GM21447 (cell line): Measurements from ENCODE around the gene GSDME.
"Not testable (repeated sequence)": the region's sequence is repeated elsewhere in the genome, so short reads cannot be mapped to it uniquely, and the experiment has no call there.

Source experiments
- ATAC-seq: cut with Tn5 transposase; IDR thresholded peaks from one replicate; pipeline ENCODE4 v1.9.1; 2021; ENCODE audit not compliant: unreplicated experiment

Gene GSDME

GRCh38 chr7:24757353-24758275 lies at the start of gene GSDME:
GSDME (minus strand) TSS chr7:24757464; CDS start chr7:24749774, 7,690 bp downstream.
- peak; percentile 45 for ATAC-seq

DNA sequence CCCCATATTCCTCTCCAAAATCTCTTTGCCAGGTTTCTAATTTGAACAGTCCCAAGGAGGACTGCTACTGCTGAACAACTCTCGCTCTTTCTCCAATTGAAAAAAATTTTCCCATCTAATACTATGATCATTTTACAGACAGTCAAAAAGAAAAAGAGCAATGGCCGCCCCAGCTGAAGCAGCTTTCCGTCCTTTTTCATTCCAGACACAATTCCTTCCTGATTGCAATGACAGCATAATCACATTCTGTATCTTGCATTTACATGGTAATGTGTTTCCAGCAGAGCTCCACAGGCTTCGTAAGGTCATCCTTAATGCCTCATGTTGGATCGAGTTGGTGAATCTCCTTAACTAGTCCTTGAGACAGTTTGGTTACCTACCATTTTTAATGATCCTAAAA lies 45.0 kb upstream of the GSDME start:
- no peak for ATAC-seq

DNA sequence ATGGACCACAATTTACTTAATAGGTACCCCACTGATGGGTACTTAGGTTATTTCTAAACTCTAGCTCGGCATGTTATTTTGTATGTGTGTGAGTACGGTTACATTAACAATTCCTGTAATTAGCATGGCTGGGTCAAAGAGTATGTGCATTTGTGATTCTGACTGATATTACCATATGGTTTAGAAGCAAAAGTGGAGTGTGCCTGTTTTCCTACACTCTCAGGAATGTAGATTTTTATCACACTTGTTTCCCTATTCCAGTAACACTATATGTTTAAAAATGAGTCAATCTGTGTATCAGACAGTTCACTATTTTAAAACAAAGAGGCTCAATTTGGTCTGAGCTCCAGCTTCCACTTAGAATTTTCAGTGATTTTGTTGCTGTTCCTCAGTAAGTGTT lies 44.6 kb upstream of the GSDME start:
- ATAC-seq = no peak

GRCh38 chr7:24800667-24801066 lies 43.4 kb upstream of the GSDME start:
- no peak for ATAC-seq

DNA sequence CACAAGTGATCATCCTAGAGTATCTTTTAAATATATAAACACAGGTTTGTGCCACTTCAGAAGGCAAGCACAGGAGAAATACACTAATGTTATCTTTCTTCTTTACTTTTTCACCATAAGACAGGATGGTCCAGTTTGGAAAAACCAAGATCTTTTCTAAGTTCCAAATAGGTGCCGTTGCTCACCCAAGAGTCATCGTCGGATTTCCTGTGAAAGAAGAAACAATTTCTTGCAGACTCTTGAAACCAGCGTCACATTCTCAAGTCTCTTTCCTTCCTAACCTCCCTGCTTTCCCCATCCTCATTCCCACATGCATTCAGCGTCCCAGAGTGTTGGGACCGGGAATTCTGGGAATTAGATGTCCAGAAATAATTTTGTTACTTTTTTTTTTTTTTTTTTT lies 42.8 kb upstream of the GSDME start:
- no peak for ATAC-seq

GRCh38 chr7:24799506-24799905 lies 42.2 kb upstream of the GSDME start:
- no peak for ATAC-seq

DNA sequence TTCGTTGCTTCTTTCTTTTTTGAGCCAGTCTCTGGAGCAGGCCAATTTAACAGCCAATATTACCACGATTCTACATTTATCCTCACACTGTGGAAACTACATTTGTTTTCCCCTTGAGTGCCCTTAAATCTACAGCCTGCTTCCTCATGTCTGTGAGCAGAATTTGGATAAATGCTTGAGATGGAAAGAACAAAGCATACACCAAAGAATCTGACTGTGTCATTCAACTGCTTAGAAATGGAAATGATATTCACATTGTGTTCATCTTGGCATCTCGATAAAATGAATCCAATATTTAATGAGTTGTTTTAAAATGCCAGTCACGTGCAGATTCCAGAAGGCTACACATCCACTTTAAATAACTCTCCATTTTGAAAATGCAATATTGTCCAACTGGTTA lies 41.0 kb upstream of the GSDME start:
- no peak for ATAC-seq

DNA sequence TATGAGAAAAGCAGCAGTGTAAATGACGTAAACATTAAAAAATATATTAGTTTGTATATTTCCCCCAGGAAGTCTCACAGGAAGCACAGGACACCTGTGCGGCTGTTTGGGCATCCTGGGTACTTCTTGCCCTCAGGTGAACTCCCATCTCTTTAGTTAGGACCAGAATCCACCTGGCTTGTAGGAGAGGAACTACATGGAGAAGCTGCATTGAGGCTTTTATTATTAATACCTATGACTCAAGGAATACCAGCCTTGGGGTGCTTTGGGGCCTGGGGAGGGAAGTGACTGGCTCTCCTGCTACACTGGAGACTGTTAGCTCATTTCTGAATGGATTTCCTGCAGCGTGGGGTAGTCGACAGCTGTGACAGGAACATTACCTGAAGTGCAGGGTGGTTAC lies 40.0 kb upstream of the GSDME start:
- no peak for ATAC-seq

- ATAC-seq = no peak
These were observed 38.1 kb upstream of the GSDME start for GRCh38 chr7:24795407-24795767.

GRCh38 chr7:24794751-24795406 lies 37.6 kb upstream of the GSDME start:
- not testable (repeated sequence) for ATAC-seq

DNA sequence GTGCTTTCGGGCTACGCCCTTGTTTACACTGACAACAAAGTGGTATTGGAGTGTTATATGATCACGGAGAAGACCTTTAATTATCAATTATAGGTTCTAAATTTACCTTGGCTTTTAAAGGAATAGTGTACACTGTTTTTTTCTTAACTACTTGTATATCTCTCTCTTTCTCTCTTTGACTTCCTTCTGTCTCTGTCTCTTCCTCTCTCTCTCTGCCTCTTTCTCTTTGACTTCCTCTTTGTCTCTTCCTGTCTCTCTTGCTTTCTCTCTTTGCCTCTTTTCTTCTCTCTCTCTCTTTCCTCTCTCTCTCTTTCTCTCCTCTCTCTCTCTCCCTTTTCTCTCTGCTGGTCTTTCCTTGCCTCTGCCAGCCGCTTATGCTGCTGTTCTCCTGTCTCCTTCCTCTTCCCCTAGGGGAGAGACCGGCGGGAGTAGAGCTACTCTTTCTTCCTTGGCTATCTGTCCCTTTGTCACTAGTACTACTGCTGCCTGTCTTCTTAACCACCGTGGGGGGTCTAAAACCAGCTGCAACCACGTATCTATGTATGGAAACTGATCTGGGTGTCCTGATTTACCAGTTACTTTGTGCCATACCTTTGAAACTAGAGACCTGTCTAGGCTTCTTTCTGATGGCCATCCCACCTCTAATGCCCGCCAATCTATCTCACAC lies 36.9 kb upstream of the GSDME start:
- no peak for ATAC-seq

- no peak for ATAC-seq
These were observed 31.8 kb upstream of the GSDME start for GRCh38 chr7:24788961-24789576.

DNA sequence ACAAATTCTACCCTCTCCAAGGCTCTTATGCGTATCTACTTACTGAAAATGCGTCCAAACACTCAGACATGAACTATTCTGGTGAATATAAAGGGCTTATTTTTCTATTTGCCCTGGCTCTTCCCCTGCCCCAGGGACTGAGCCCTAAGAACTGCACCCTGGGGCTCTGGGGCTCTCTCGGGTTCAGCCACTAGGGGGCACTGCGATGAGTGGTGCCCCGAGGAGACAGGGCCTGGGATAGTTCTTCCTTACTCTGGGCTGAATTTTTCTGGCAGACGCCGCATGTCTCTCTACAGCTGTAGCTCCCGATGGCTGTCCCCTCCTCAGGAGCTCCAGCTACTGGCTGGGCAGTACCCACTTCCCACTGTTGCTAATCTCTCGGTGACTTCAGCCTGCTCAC lies 30.8 kb upstream of the GSDME start:
- ATAC-seq = no peak

GRCh38 chr7:24786941-24787340 lies 29.7 kb upstream of the GSDME start:
- ATAC-seq = no peak

GRCh38 chr7:24786306-24786705 lies 29.0 kb upstream of the GSDME start:
- ATAC-seq = no peak

- no peak for ATAC-seq
These were observed 27.0 kb upstream of the GSDME start for GRCh38 chr7:24784277-24784676.

DNA sequence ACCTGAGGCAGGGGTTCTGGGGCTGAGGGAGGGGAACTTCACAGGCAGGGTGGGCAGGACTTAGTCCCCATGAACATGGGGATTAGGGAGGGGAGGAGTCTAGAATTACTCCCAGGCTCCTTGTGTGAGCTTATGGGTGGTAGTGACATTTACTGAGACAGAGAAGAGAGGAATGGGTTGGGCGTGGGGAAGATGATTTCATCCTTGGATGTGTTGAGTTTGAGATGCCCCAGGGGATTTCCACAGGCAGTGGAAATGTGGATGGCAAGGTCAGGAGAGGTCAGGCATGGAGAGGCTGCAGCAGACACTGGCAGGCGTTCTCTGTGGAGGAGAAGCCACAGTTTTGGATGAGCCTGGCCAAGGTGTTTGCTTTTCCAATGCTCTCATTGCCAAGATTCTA lies 26.4 kb upstream of the GSDME start:
- no peak for ATAC-seq

DNA sequence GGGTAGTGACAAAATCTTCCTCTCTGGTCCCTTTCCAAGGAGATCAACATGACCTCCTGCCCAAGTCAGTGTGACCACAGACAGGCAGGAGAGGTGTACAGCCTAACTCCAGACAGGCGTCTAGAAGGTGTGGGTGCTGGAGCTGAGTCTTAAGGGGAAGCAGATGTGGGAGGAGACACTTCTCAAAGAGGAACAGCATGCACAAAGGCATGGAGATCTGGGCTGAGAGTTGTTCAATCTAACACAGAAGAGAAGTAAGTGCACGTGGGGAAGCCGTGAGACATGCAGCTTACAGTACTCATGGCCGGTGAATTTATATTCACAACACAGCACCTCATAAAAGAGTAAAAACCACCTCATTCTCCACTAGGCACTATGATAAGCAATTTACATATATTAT lies 23.8 kb upstream of the GSDME start:
- no peak for ATAC-seq

DNA sequence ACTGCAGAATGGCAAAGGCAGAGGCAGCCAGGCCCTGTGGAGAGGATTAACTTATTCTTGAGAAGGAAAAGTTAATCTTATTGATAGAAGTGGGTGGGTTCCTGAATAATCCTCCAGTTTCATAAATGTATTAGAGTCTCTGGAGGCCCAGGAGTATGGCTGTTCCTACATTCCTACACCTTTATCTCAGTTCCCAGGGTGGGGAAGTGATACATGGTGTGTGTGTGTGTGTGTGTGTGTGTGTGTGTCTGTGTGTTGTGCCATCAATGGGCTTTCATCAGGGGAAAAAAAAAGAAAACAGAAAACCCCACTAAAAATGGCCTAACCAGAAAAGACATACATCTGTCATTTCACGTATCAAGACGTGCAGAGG lies 22.0 kb upstream of the GSDME start:
- no peak for ATAC-seq

GRCh38 chr7:24778543-24779282 lies 21.4 kb upstream of the GSDME start:
- ATAC-seq = peak; percentile 64

- no peak for ATAC-seq
These were observed 20.5 kb upstream of the GSDME start for GRCh38 chr7:24777806-24778205.
